ENCODE measurements around the gene PAPOLA.

Gene PAPOLA

DNA sequence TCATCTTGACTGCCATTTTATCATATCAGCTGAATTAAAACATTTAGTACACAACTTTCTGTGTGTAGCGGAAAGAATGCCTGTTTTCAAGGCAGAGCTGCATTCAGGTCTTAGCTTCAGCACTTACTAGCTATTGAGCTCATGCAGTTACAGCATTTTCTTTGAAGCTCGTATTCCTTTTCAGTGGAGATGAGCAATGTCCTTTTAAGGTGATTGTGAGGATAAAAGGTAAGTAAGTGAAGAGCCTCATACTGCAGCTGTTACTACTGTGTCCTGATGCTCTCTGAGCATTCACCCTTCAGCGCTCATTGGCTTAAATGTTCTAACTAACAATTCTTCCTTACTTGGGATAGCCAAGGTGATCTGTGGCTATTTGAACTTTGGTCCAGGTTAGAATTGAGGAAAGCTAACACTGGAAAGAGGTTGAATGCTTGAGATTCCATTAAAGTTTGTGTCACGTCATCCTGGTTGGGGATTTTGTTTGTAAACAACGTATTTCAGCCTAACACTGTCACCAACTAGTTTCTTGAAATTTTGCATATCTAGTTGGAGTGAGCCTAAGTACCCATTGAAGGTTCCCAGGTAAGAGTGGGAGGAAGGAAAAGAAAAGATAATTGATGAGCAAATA lies 71.4 kb downstream of the PAPOLA start:
- Histone ChIP-seq H3K79me2 (no peaks in the 10 kb centered on the region), H3K36me3 (ENCODE audit: control insufficient read depth, insufficient read depth, low read length) (no peaks in the 10 kb centered on the region), H3K27ac (no peak overlapping the region), H3K4me3 (ENCODE audit: low read depth, low read length) (no peak overlapping the region), H2AFZ (no peak overlapping the region), H3K9me3 (ENCODE audit: control insufficient read depth, low read length) (no peaks in the 10 kb centered on the region), H3K9ac (no peak overlapping the region), H3K27me3 (ENCODE audit: control insufficient read depth, insufficient read depth, low read length) (no peaks in the 10 kb centered on the region), H3K4me1 (peaks cover 9% of the 10 kb centered on the region), H3K4me2 (ENCODE audit: low read length) (no peak overlapping the region)
- TF ChIP-seq CTCF (IDR thresholded peaks at IDR 0.05): no peak

DNA sequence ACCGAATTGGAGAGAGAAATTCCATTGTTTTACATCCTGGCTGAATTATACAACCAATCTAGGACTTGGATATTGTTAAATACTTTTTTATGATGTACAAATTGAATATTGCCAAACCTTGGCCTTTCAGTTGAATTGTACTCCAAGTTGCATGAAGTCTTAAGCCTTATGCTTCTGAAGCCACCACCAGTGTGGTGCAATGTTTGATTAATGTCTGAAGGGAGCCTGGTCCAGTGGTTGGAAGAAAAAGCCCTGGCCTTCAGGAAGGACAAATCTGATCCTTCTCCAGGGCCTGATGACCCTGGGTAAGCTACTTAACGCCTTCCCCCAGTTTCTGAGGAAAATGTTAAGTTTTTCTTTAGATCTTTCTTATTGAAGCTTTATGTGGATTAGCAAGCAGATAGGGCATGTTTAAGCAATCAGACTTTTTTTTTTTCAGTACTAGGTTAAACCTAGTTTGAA lies 72.0 kb downstream of the PAPOLA start:
- Histone ChIP-seq H3K27ac (no peak overlapping the region), H3K36me3 (ENCODE audit: control insufficient read depth, insufficient read depth, low read length) (no peaks in the 10 kb centered on the region), H3K9me3 (ENCODE audit: control insufficient read depth, low read length) (no peaks in the 10 kb centered on the region), H3K9ac (no peak overlapping the region), H3K4me1 (peaks cover 9% of the 10 kb centered on the region), H3K4me3 (ENCODE audit: low read depth, low read length) (no peak overlapping the region), H3K27me3 (ENCODE audit: control insufficient read depth, insufficient read depth, low read length) (no peaks in the 10 kb centered on the region), H2AFZ (no peak overlapping the region), H3K4me2 (ENCODE audit: low read length) (no peak overlapping the region), H3K79me2 (no peaks in the 10 kb centered on the region)
- no peak for TF ChIP-seq CTCF (IDR thresholded peaks at IDR 0.05)

DNA sequence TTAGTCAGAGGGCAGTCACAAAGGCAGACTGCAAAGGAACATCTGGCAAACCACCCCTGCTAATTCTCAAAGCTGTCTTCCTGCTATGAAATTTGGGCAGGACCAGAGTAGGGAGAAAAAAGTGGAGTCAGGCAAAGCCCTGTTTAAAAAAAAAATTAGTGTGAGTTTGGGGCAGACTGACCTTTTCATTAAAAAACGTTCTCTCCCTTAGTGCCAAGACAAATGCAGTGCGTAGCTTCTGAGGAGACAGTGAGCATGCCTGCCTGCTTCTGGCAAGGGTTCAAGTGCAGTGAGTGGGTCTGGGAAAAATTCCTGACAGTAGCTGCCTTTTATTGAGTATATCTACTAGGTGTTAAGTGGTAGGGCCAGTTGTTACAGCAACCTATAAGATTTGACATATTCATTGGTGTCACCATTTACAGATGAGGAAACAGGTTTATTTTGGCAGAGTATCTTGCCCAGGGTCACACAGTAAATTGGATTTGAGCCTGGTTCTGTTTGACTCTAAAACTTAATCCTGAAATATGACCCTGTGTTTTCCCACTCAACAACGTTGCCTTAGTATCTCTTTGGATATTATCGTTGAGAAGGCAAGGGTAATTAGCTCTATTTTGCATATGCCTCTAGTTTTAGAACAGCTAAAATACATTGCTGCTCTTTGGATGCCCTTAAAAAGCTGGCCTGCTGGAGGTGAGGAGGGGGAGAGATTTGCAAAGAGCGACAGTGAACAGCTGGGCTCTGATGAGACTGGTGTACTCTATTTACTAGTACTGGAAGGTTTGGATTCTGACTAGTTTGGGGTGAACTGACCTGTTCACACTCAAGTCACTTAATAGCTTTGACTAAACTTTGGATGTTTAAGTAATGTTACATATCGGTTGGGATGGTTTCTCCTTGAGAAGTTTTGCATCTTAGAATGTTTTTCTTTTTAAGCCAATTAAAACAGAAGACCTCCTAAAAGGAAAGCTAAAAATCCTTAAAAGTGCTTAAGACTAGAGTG lies 72.8 kb downstream of the PAPOLA start:
- Histone ChIP-seq H3K4me1 (peaks cover 9% of the 10 kb centered on the region), H3K79me2 (no peaks in the 10 kb centered on the region), H3K4me3 (ENCODE audit: low read depth, low read length) (no peak overlapping the region), H2AFZ (no peak overlapping the region), H3K36me3 (ENCODE audit: control insufficient read depth, insufficient read depth, low read length) (no peaks in the 10 kb centered on the region), H3K27ac (no peak overlapping the region), H3K9ac (no peak overlapping the region), H3K4me2 (ENCODE audit: low read length) (no peak overlapping the region), H3K9me3 (ENCODE audit: control insufficient read depth, low read length) (no peaks in the 10 kb centered on the region), H3K27me3 (ENCODE audit: control insufficient read depth, insufficient read depth, low read length) (no peaks in the 10 kb centered on the region)
- no peak for TF ChIP-seq CTCF (IDR thresholded peaks at IDR 0.05)

DNA sequence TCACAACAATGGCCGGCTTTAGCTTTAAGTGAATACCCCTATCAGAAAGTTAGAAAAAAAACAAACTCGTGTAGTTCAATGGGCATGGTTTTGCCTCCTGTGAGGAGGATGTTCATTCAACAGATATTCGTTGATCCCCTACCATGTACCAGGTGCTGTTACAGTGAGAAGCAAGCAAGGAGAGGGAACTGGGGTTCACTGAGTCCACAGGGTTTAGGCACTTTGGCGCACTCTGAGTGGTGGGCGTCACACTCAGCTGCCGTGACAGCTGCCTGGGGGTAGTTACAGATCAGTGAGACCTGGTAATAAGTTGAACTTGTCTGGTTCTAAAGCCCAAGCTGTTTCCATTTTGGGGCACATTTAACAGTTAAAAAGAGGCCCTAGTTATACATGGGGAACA lies 74.2 kb downstream of the PAPOLA start:
- H3K4me2 ChIP-seq (ENCODE audit: low read length): no peak overlapping the region
- H3K4me3 ChIP-seq (ENCODE audit: low read depth, low read length): no peak overlapping the region
- H2AFZ ChIP-seq: no peak overlapping the region
- H3K27ac ChIP-seq: no peak overlapping the region
- H3K9ac ChIP-seq: no peak overlapping the region
- H3K27me3 ChIP-seq (ENCODE audit: control insufficient read depth, insufficient read depth, low read length): no peaks in the 10 kb centered on the region
- no peaks in the 10 kb centered on the region for H3K9me3 ChIP-seq (ENCODE audit: control insufficient read depth, low read length)
- H3K4me1 ChIP-seq: peaks cover 9% of the 10 kb centered on the region
- TF ChIP-seq CTCF (IDR thresholded peaks at IDR 0.05): no peak
- H3K36me3 ChIP-seq (ENCODE audit: control insufficient read depth, insufficient read depth, low read length): no peaks in the 10 kb centered on the region
- H3K79me2 ChIP-seq: no peaks in the 10 kb centered on the region
